ENCODE results near the gene LRRC40.

DNA sequence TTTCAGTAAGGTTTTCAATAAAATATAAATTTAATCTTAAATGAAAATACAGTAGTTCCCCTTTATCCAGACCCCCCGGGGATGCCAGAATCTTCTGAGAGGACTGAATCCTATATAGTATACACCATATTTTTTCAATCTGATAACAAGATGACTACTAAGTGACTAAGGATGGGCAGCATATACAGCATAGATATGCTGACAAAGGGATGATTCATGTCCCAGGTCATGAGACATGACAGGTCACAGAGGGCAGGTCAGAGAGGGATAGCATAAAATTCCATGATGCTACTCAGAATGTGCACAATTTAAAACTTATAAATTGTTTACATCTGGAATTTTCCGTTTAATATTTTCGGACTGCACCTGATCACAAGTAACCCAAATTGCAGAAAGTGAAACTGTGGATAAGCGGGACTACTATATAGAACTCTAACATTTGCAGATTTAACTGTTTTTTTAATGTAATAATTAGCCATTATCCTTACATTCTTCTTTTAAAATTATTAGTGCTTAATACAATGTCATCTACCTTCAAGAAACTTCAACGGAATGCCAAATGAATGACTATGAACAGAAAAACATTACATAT, 48.8 kb downstream of the LRRC40 start:
- no peak for TF ChIP-seq EZH2 (IDR thresholded peaks at IDR 0.05; ENCODE audit: borderline replicate concordance, low read depth, low read length, poor library complexity, severe bottlenecking)
- TF ChIP-seq, protein P1, sequence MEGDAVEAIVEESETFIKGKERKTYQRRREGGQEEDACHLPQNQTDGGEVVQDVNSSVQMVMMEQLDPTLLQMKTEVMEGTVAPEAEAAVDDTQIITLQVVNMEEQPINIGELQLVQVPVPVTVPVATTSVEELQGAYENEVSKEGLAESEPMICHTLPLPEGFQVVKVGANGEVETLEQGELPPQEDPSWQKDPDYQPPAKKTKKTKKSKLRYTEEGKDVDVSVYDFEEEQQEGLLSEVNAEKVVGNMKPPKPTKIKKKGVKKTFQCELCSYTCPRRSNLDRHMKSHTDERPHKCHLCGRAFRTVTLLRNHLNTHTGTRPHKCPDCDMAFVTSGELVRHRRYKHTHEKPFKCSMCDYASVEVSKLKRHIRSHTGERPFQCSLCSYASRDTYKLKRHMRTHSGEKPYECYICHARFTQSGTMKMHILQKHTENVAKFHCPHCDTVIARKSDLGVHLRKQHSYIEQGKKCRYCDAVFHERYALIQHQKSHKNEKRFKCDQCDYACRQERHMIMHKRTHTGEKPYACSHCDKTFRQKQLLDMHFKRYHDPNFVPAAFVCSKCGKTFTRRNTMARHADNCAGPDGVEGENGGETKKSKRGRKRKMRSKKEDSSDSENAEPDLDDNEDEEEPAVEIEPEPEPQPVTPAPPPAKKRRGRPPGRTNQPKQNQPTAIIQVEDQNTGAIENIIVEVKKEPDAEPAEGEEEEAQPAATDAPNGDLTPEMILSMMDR (conservative IDR thresholded peaks at IDR 0.05; ENCODE audit: low read depth, low read length): no peak

All from A673 (cell line).